Measurements from ENCODE around the gene ADGRE2.
"Not testable (repeated sequence)": the region's sequence is repeated elsewhere in the genome, so short reads cannot be mapped to it uniquely, and the experiment has no call there.

The ADGRE2 gene

GRCh38 chr19:14778110-14778845 lies at the start of gene ADGRE2:
ADGRE2 (minus strand) TSS chr19:14778560; CDS start chr19:14776756, 1,804 bp downstream.
- in situ Hi-C loops (cut with MboI; ENCODE audit: low pct_unique_long_range_greater_than_20kb, low sequenced_read_pairs, unreplicated experiment) = not testable (repeated sequence)

GRCh38 chr19:14826006-14826405 lies 47.6 kb upstream of the ADGRE2 start:
- in situ Hi-C loops (cut with MboI; ENCODE audit: low pct_unique_long_range_greater_than_20kb, low sequenced_read_pairs, unreplicated experiment) = no loop called here
- no peak for TF ChIP-seq CTCF (IDR thresholded peaks at IDR 0.05; ENCODE audit: extremely low read depth, insufficient read depth, missing control alignments)
- no peak for DNase-seq (ENCODE audit: low spot score)

More at GRCh38 chr19:14778110-14778845, at the start of gene ADGRE2:
- not testable (repeated sequence) for DNase-seq (ENCODE audit: low spot score)

- in situ Hi-C loops (cut with MboI; ENCODE audit: low pct_unique_long_range_greater_than_20kb, low sequenced_read_pairs, unreplicated experiment) = no loop called here
- no peak for TF ChIP-seq CTCF (IDR thresholded peaks at IDR 0.05; ENCODE audit: extremely low read depth, insufficient read depth, missing control alignments)
- DNase-seq (ENCODE audit: low spot score) = no peak
Measured at GRCh38 chr19:14821937-14822336, 43.6 kb upstream of the ADGRE2 start.

GRCh38 chr19:14818588-14818987 lies 40.2 kb upstream of the ADGRE2 start:
- in situ Hi-C loops (cut with MboI; ENCODE audit: low pct_unique_long_range_greater_than_20kb, low sequenced_read_pairs, unreplicated experiment) = no loop called here
- no peak for DNase-seq (ENCODE audit: low spot score)
- TF ChIP-seq CTCF (IDR thresholded peaks at IDR 0.05; ENCODE audit: extremely low read depth, insufficient read depth, missing control alignments) = no peak

GRCh38 chr19:14817052-14817451 lies 38.7 kb upstream of the ADGRE2 start:
- TF ChIP-seq CTCF (IDR thresholded peaks at IDR 0.05; ENCODE audit: extremely low read depth, insufficient read depth, missing control alignments) = no peak
- DNase-seq (ENCODE audit: low spot score) = no peak
- in situ Hi-C loops (cut with MboI; ENCODE audit: low pct_unique_long_range_greater_than_20kb, low sequenced_read_pairs, unreplicated experiment) = no loop called here

GRCh38 chr19:14814982-14815652 lies 36.8 kb upstream of the ADGRE2 start:
- in situ Hi-C loops (cut with MboI; ENCODE audit: low pct_unique_long_range_greater_than_20kb, low sequenced_read_pairs, unreplicated experiment) = no loop called here
- TF ChIP-seq CTCF (IDR thresholded peaks at IDR 0.05; ENCODE audit: extremely low read depth, insufficient read depth, missing control alignments) = no peak
- DNase-seq (ENCODE audit: low spot score) = no peak

All from GM13977 (cell line).